ENCODE data around the gene DPP6.

GRCh38 chr7:154776350-154776749 lies 724.2 kb downstream of the DPP6 start:
- TF ChIP-seq CTCF (conservative IDR thresholded peaks at IDR 0.05; ENCODE audit: low read depth in 2 of 2), result no peak
- no peak for TF ChIP-seq POLR2AphosphoS5 (IDR thresholded peaks at IDR 0.05; ENCODE audit: low read depth)
- TF ChIP-seq EZH2 (IDR thresholded peaks at IDR 0.05; ENCODE audit: low read depth, unreplicated experiment), result no peak
- TF ChIP-seq ZNF114 (CRISPR knock-in tag; IDR thresholded peaks at IDR 0.05), result no peak
- TF ChIP-seq EZH2phosphoT487 (IDR thresholded peaks at IDR 0.05; ENCODE audit: unreplicated experiment), result no peak
- TF ChIP-seq JUNB (IDR thresholded peaks at IDR 0.05; ENCODE audit: unreplicated experiment), result no peak
- TF ChIP-seq REST (IDR thresholded peaks at IDR 0.05; ENCODE audit: unreplicated experiment), result no peak
- TF ChIP-seq ZNF331 (CRISPR knock-in tag; IDR thresholded peaks at IDR 0.05; ENCODE audit: low read depth), result no peak
